ENCODE results near the gene RPS27.

DNA sequence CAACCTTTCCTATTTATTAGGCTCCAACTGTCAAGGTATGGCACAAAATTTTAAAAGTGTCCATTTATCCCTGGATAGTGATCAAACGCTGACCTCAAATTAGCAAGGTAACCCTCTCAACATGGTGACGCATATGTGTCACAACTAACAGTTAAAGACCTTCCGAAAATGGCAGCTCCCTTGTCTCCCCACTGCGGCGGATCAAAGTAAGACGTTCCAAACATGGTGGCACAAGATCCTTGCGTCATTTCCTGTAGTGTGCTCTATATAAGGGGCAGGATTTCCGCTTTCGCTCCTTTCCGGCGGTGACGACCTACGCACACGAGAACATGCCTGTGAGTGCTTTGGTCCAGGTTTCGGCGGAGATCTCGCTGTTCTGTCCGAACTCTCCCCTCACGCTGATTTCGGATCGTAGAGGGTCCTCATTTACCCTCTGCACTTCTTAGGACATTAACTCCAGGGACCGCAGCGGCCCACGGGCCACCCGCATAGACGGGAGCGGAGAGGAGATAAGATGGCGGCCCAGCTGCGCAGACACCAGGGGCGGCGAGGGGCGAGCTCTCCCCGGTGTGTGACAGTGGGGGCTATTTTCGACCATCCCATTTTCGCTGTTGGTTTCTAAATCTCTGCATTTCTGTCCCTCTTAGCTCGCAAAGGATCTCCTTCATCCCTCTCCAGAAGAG, at the start of gene RPS27:
- TF ChIP-seq CTCF (IDR thresholded peaks at IDR 0.05; ENCODE audit: low read depth, low read length, missing input control) = no peak
- TF ChIP-seq GABPA (IDR thresholded peaks at IDR 0.05 in 1 of 2, conservative IDR thresholded peaks at IDR 0.05 in 1 of 2) = peak; percentile 87 to 97
- TF ChIP-seq RXRA (IDR thresholded peaks at IDR 0.05) = peak; percentile 58 to 72
- peak; percentile 86 to 94 for TF ChIP-seq JUND (IDR thresholded peaks at IDR 0.05)
- TF ChIP-seq, protein P1, sequence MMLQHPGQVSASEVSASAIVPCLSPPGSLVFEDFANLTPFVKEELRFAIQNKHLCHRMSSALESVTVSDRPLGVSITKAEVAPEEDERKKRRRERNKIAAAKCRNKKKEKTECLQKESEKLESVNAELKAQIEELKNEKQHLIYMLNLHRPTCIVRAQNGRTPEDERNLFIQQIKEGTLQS (IDR thresholded peaks at IDR 0.05) = peak; percentile 91
- TF ChIP-seq, protein P2, sequence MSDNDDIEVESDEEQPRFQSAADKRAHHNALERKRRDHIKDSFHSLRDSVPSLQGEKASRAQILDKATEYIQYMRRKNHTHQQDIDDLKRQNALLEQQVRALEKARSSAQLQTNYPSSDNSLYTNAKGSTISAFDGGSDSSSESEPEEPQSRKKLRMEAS (IDR thresholded peaks at IDR 0.05) = peak; percentile 47

All from liver (tissue), 3 donors.